IPS-20b (cell line): ENCODE data around the gene CLDN24.

Source experiments
- H3K27ac ChIP-seq: one replicate; pipeline ENCODE4 v1.5.1; 2013; ENCODE audit warnings: low read length
- H3K27me3 ChIP-seq: 2 replicates; pipeline ENCODE4 v1.6.1; 2013; ENCODE audit warnings: mild to moderate bottlenecking, low read length, inconsistent platforms; ENCODE audit not compliant: insufficient read depth
- H3K36me3 ChIP-seq: 2 replicates; pipeline ENCODE4 v1.6.1; 2013; ENCODE audit warnings: low read depth, mild to moderate bottlenecking, inconsistent platforms, low read length, moderate library complexity; ENCODE audit not compliant: insufficient read depth
- H3K4me1 ChIP-seq: 2 replicates; pipeline ENCODE4 v1.6.1; 2013; ENCODE audit warnings: mild to moderate bottlenecking, control low read depth, inconsistent platforms, low read length, moderate library complexity; ENCODE audit not compliant: insufficient read depth
- H3K4me3 ChIP-seq: 2 replicates; pipeline ENCODE4 v1.5.1; 2013; ENCODE audit warnings: mild to moderate bottlenecking, low read length, inconsistent platforms
- H3K9ac ChIP-seq: 2 replicates; pipeline ENCODE4 v1.6.1; 2013; ENCODE audit warnings: low read depth, mild to moderate bottlenecking, inconsistent platforms, low read length, moderate library complexity
- H3K9me3 ChIP-seq: 2 replicates; pipeline ENCODE4 v1.6.1; 2013; ENCODE audit warnings: mild to moderate bottlenecking, low read depth, low read length, inconsistent platforms; ENCODE audit not compliant: insufficient read depth

Gene CLDN24

DNA sequence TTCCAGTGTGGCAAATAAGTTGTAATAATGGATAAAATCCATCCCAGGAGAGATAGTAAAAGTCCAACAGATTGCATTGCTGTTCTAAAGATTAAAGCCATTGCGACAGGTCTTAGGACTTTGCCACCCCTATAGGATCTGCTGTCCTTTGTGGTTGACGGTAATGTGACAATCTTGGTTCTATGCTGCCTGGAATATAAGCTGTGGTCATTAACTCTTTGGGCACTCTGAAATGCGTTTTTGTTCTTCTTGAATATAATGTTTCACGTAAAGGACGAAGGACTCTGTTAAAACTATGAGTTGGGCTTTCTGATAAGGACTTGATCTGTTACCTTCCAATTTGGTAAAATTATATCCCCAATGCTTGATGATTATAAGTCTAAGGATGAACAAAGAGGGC lies at the start of gene CLDN24:
CLDN24 (minus strand) TSS at position 101 of the 400 bp plus-strand sequence; CDS start at position 101, 0 bp downstream.
- H3K4me3 ChIP-seq, result no peak within 1 kb of the TSS
- peaks cover 15% of the 10 kb centered on the region for H3K9me3 ChIP-seq
- no peak within 1 kb of the TSS for H3K9ac ChIP-seq
- H3K27ac ChIP-seq, result no peak within 1 kb of the TSS
- H3K4me1 ChIP-seq, result no peaks in the 10 kb centered on the region
- H3K36me3 ChIP-seq, result peaks cover 17% of the 10 kb centered on the region; the same call in 1 of the 2 replicates
- H3K27me3 ChIP-seq, result no peaks in the 10 kb centered on the region

DNA sequence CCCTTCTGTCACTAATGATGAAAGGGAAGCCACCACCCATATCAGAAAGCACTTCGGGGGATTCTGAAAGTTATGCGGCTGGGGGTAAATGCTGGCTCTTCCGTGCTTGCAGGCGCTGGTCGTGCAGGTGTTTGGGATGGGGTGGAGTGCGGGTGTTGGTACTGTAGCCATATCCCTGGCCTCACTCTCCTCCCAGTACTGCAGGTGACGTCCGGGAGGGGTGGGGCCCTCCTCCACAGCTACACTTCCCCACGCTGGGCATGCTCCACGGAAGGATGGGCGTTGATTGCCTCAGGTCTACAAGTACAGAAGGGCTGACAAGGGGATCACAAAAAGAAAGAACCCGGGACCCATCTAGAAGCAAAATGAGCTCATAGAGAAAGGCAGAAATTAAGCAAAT lies 48.6 kb upstream of the CLDN24 start:
- Histone ChIP-seq H3K27ac (no peak overlapping the region), H3K4me3 (no peak overlapping the region), H3K4me1 (no peaks in the 10 kb centered on the region), H3K9ac (no peak overlapping the region), H3K9me3 (peaks cover 5% of the 10 kb centered on the region; the same call in 1 of the 2 replicates), H3K27me3 (no peaks in the 10 kb centered on the region), H3K36me3 (no peaks in the 10 kb centered on the region)

- H3K4me3 ChIP-seq, result no peak overlapping the region
- H3K9ac ChIP-seq, result no peak overlapping the region
- H3K36me3 ChIP-seq, result no peaks in the 10 kb centered on the region
- H3K27ac ChIP-seq, result no peak overlapping the region
- no peaks in the 10 kb centered on the region for H3K4me1 ChIP-seq
- H3K9me3 ChIP-seq, result peaks cover 5% of the 10 kb centered on the region; the same call in 1 of the 2 replicates
- H3K27me3 ChIP-seq, result no peaks in the 10 kb centered on the region
Observed at GRCh38 chr4:183369073-183369472, 46.8 kb upstream of the CLDN24 start.

DNA sequence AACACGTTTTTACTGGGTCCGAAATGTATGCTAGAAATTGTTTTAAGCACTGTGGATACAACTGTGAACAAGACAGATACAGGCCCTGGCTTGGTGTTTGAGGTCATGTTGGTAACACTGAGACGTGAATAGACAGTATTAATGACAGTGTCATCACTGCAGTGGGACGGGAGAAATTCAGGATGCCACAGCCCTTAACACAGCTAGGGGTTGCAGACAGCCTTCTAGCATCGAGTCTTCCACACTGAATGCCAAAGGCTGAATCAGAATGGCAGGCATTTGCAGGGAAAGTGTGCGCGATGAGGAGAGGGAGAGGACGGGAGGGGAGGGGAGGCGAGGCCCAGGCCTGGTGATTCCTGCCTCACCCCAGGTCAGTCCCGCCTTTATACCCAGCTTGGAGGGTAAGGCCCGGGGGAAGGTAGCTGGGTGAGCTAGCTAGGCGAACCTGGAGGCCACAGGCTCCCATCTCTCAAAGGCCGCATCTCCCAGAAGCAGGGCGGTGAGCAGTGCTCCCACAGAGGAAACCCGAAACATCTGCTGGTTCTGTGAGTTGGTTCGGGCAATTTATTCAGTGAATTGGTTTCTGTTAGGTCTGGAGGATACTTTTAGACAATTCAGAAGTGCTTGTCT lies 44.1 kb upstream of the CLDN24 start:
- Histone ChIP-seq H3K27ac (no peak overlapping the region), H3K27me3 (no peaks in the 10 kb centered on the region), H3K4me1 (no peaks in the 10 kb centered on the region), H3K36me3 (no peaks in the 10 kb centered on the region), H3K9me3 (no peaks in the 10 kb centered on the region), H3K9ac (no peak overlapping the region), H3K4me3 (no peak overlapping the region)

- no peaks in the 10 kb centered on the region for H3K36me3 ChIP-seq
- H3K9ac ChIP-seq, result no peak overlapping the region
- H3K9me3 ChIP-seq, result no peaks in the 10 kb centered on the region
- no peak overlapping the region for H3K4me3 ChIP-seq
- no peaks in the 10 kb centered on the region for H3K4me1 ChIP-seq
- no peak overlapping the region for H3K27ac ChIP-seq
- no peaks in the 10 kb centered on the region for H3K27me3 ChIP-seq
Observed at GRCh38 chr4:183364025-183364424, 41.8 kb upstream of the CLDN24 start.

DNA sequence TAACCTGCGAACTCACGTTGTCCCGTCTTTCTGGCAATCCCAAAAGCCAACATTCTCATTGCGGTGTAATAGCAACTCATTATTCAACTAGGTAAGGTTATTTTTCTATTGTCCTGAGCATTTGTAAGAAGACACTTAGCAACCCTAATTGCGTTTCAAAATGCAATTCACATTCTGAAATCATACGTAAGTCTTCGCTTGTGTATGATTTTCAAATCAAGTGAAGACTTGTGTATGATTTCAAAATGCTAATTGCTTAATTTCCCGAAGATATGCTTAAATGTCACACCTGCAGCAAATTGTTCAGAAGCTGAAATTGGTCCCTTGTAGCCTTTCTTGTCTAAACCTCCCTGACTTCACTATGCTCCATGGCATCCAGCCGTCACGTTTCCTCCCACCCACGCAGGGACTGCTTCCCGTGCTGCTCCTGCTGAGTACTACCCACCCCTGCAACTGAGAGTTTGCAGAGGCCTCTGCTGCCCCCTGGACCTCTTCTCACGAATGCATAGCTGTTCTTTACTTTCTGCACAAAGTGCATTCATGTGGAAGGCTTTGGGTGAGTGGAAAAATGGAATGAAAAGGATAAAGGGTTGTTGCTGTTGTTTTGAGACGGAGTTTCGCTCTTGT lies 40.8 kb upstream of the CLDN24 start:
- no peaks in the 10 kb centered on the region for H3K27me3 ChIP-seq
- H3K27ac ChIP-seq, result no peak overlapping the region
- H3K4me3 ChIP-seq, result no peak overlapping the region
- no peaks in the 10 kb centered on the region for H3K9me3 ChIP-seq
- no peak overlapping the region for H3K9ac ChIP-seq
- no peaks in the 10 kb centered on the region for H3K4me1 ChIP-seq
- H3K36me3 ChIP-seq, result no peaks in the 10 kb centered on the region

DNA sequence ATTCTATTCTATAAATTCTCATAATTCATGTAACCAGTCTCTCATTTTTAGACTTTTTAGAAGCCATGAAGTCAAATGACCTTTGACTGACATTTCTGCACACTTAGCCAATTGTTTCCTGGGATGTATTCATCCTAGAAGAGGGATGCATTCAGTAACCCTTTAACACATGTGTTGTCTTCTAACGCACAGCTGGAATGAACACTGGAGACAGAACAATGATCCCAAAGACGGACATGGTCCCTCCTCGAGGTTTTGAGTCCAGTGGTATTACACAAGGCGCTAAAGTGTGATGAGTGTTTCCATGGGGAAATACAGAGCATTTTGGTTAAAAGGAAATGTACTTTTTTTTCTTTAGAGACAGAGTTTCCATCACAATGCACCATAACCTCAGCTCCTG lies 39.8 kb upstream of the CLDN24 start:
- Histone ChIP-seq H3K4me1 (no peaks in the 10 kb centered on the region), H3K4me3 (no peak overlapping the region), H3K27ac (no peak overlapping the region), H3K36me3 (no peaks in the 10 kb centered on the region), H3K9ac (no peak overlapping the region), H3K9me3 (no peaks in the 10 kb centered on the region), H3K27me3 (no peaks in the 10 kb centered on the region)

DNA sequence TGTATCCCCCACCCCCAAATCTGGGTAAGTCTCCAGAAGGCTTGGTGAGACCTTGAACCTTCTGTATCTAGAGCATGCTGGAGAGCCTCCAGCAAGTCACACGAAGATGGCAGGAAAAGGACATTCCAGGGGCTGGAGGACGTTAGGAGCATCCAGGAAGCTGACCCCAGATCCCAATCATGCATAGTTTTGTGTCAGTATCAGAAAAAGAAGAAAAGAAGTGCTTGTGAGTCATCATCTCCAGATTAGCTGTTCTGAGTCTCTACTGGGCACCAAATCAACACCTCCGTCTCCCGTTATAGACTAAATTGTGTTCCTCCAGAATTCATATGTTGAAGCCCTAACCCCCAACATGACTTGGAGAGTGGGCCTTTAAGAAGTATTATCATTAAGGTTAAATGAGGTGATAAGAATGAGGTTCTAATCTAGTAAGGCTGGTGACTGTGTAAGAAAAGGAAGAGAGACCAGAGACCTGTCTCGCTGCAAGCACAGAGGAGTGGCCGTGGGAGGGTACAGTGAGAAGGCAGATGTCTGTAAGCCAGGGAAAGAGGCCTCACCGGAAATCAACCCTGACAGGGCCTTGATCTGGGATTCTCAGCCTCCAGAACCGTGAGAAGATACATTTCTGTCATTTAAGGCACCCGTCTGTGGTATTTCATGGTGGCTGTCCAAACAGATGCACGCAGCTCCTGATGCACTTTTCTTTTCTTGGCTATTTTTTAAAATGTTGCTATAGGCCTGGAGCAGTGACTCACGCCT lies 38.1 kb upstream of the CLDN24 start:
- Histone ChIP-seq H3K27me3 (no peaks in the 10 kb centered on the region), H3K27ac (no peak overlapping the region)

GRCh38 chr4:183358215-183358755 lies 36.1 kb upstream of the CLDN24 start:
- no peak overlapping the region for H3K9ac ChIP-seq
- H3K9me3 ChIP-seq, result no peaks in the 10 kb centered on the region

More for the DNA sequence above, 38.1 kb upstream of the CLDN24 start:
- no peaks in the 10 kb centered on the region for H3K9me3 ChIP-seq
- H3K9ac ChIP-seq, result no peak overlapping the region
- H3K36me3 ChIP-seq, result no peaks in the 10 kb centered on the region
- H3K4me3 ChIP-seq, result no peak overlapping the region
- H3K4me1 ChIP-seq, result no peaks in the 10 kb centered on the region

DNA sequence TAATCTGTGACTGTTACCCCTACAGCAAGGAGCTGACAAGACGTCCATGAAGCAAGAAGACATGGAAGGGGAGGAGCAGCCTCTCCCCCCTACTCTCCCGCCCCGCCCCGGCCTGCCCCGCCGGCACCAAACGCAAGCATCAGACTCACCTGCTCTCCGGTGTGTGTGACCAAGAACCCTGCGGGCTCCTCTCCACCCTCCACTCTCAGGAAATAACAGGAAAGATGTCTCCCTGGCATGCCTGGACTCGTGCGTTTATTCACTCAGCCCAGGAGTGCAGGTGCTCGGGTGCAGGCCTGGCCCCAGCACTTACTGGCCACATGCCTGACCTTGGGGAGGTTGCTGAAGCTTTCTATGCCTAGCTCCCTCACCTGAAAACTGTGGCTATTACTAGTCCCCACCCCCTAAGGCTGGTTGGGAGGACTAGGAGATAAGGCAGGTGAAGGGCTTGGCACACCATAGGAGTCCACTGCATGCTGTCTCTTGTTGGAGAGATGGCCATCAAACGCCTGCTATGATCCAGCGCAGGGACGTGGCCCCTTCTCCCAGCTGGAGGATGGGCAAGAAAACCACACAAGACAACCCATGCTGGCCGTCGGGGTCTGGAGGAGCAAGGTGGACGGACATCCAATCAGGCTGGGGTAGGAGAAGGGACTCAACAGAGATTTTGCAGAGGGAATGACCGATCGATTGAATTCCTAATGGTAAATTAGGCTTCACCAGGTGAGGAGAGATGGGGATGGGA lies 34.9 kb upstream of the CLDN24 start:
- Histone ChIP-seq H3K27ac (no peak overlapping the region), H3K36me3 (no peaks in the 10 kb centered on the region), H3K27me3 (no peaks in the 10 kb centered on the region), H3K9ac (no peak overlapping the region), H3K4me3 (no peak overlapping the region), H3K9me3 (no peaks in the 10 kb centered on the region), H3K4me1 (no peaks in the 10 kb centered on the region)

More at GRCh38 chr4:183358215-183358755, 36.1 kb upstream of the CLDN24 start:
- H3K4me1 ChIP-seq, result no peaks in the 10 kb centered on the region
- no peaks in the 10 kb centered on the region for H3K27me3 ChIP-seq
- H3K4me3 ChIP-seq, result no peak overlapping the region
- no peaks in the 10 kb centered on the region for H3K36me3 ChIP-seq
- H3K27ac ChIP-seq, result no peak overlapping the region

DNA sequence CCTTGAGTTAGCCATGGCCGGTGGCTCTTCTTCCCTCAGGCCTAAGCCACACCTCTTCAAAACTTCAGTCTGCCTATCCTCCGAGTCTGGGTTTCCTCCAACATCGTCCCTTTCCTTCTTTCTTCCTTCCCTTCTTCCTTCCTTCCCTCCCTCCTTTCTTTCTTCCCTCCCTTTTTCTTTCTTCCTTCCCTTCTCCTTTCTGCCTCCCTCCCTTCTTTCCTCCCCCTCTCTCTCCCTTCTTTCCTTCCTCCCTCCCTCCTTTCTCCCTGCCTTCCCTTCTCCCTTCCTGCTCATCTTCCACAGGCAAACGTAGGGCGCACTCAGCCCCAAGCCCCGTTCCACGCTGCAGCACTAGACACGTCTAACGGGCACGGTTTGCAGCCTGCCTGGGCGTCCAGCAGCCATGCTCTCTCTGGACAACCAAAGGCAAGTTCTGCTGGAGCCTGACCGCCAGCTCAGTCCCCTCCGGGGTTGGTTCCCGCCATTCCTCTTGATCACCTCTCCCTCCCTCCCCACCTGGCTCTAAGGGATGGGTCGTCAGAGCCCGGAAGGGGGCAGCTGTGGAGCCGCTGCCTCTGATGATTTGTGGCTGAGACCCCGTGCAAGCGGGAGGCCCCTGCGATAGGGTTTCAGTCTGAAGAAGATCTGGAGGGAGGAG lies 34.1 kb upstream of the CLDN24 start:
- Histone ChIP-seq H3K27me3 (no peaks in the 10 kb centered on the region), H3K4me3 (no peak overlapping the region), H3K9me3 (no peaks in the 10 kb centered on the region), H3K9ac (no peak overlapping the region), H3K36me3 (no peaks in the 10 kb centered on the region), H3K27ac (no peak overlapping the region), H3K4me1 (no peaks in the 10 kb centered on the region)
